NK-92 treated with Interleukin-12 subunit alpha and Interleukin-12 subunit beta, amount 100 ng/mL, for 24 hours (cell line): ENCODE data around the gene CHMP2B.

ENCODE experiments used
- DNase-seq: peaks from one replicate; lab custom pipeline; 2025; lab: John Stamatoyannopoulos, UW

Gene CHMP2B

GRCh38 chr3:87227104-87227834 lies at the start of gene CHMP2B:
TSS of gene CHMP2B (plus strand) at chr3:87227309. CDS start at chr3:87227523, 214 bp downstream.
- DNase-seq, result peak; percentile 81

GRCh38 chr3:87179642-87180041 lies 47.5 kb upstream of the CHMP2B start:
- DNase-seq, result no peak

GRCh38 chr3:87181551-87181950 lies 45.6 kb upstream of the CHMP2B start:
- DNase-seq, result no peak

GRCh38 chr3:87182023-87182422 lies 45.1 kb upstream of the CHMP2B start:
- DNase-seq, result no peak

- no peak for DNase-seq
Measured at GRCh38 chr3:87186608-87187159, 40.4 kb upstream of the CHMP2B start.

GRCh38 chr3:87191175-87191574 lies 35.9 kb upstream of the CHMP2B start:
- DNase-seq, result no peak

- no peak for DNase-seq
Measured at GRCh38 chr3:87191641-87192040, 35.5 kb upstream of the CHMP2B start.

- DNase-seq, result no peak
Measured at GRCh38 chr3:87196879-87197278, 30.2 kb upstream of the CHMP2B start.

- DNase-seq, result no peak
Measured at GRCh38 chr3:87197531-87197930, 29.6 kb upstream of the CHMP2B start.

GRCh38 chr3:87198774-87199173 lies 28.3 kb upstream of the CHMP2B start:
- no peak for DNase-seq

GRCh38 chr3:87199628-87200027 lies 27.5 kb upstream of the CHMP2B start:
- DNase-seq, result no peak

GRCh38 chr3:87200060-87200647 lies 27.0 kb upstream of the CHMP2B start:
- no peak for DNase-seq

- no peak for DNase-seq
Measured at GRCh38 chr3:87201727-87202126, 25.4 kb upstream of the CHMP2B start.

- DNase-seq, result no peak
Measured at GRCh38 chr3:87203809-87204208, 23.3 kb upstream of the CHMP2B start.

GRCh38 chr3:87206070-87206469 lies 21.0 kb upstream of the CHMP2B start:
- no peak for DNase-seq

- DNase-seq, result no peak
Measured at GRCh38 chr3:87206635-87207034, 20.5 kb upstream of the CHMP2B start.

GRCh38 chr3:87207460-87207859 lies 19.6 kb upstream of the CHMP2B start:
- no peak for DNase-seq

- no peak for DNase-seq
Measured at GRCh38 chr3:87209111-87209510, 18.0 kb upstream of the CHMP2B start.

GRCh38 chr3:87218560-87218959 lies 8.5 kb upstream of the CHMP2B start:
- DNase-seq, result no peak

- DNase-seq, result no peak
Measured at GRCh38 chr3:87219611-87220010, 7.5 kb upstream of the CHMP2B start.

- DNase-seq, result no peak
Measured at GRCh38 chr3:87225659-87226058, 1.4 kb upstream of the CHMP2B start.

GRCh38 chr3:87227835-87228144 lies 681 bp downstream of the CHMP2B start:
- no peak for DNase-seq

GRCh38 chr3:87228316-87228715 lies 1.2 kb downstream of the CHMP2B start:
- no peak for DNase-seq

GRCh38 chr3:87229113-87229512 lies 2.0 kb downstream of the CHMP2B start:
- no peak for DNase-seq
